ENCODE data around the gene ECT2L.

ECT2L gene

GRCh38 chr6:138787138-138787537, 8.7 kb upstream of the ECT2L start:
- H3K4me3 ChIP-seq (ENCODE audit: severe bottlenecking) = no peak overlapping the region
- no peak for TF ChIP-seq CTCF (IDR thresholded peaks at IDR 0.05; ENCODE audit: poor library complexity, severe bottlenecking)
- ATAC-seq (ENCODE audit: low read depth) (no peak), DNase-seq (ENCODE audit: low spot score) (no peak)
- peaks cover 9% of the 10 kb centered on the region; the same call in 1 of the 2 replicates for H3K36me3 ChIP-seq (ENCODE audit: low read depth)
- no peak overlapping the region for H3K27ac ChIP-seq (ENCODE audit: poor library complexity, severe bottlenecking)
- no peaks in the 10 kb centered on the region for H3K9me3 ChIP-seq (ENCODE audit: severe bottlenecking)
- no peaks in the 10 kb centered on the region for H3K4me1 ChIP-seq (ENCODE audit: insufficient read depth, poor library complexity, severe bottlenecking)
- no peaks in the 10 kb centered on the region for H3K27me3 ChIP-seq (ENCODE audit: insufficient read depth, poor library complexity, severe bottlenecking)

GRCh38 chr6:138796771-138797170, 884 bp downstream of the ECT2L start:
- TF ChIP-seq CTCF (IDR thresholded peaks at IDR 0.05; ENCODE audit: poor library complexity, severe bottlenecking) = no peak
- no peak for DNase-seq (ENCODE audit: low spot score)
- Histone ChIP-seq H3K36me3 (ENCODE audit: low read depth) (no peaks in the 10 kb centered on the region), H3K9me3 (ENCODE audit: severe bottlenecking) (no peaks in the 10 kb centered on the region), H3K27me3 (ENCODE audit: insufficient read depth, poor library complexity, severe bottlenecking) (no peaks in the 10 kb centered on the region), H3K4me3 (ENCODE audit: severe bottlenecking) (no peak overlapping the region), H3K27ac (ENCODE audit: poor library complexity, severe bottlenecking) (no peak overlapping the region), H3K4me1 (ENCODE audit: insufficient read depth, poor library complexity, severe bottlenecking) (no peaks in the 10 kb centered on the region)
- no peak for ATAC-seq (ENCODE audit: low read depth)

GRCh38 chr6:138797806-138798446, 2.0 kb downstream of the ECT2L start:
- no peaks in the 10 kb centered on the region for H3K36me3 ChIP-seq (ENCODE audit: low read depth)
- DNase-seq (ENCODE audit: low spot score) = no peak
- H3K4me3 ChIP-seq (ENCODE audit: severe bottlenecking) = no peak overlapping the region
- ATAC-seq (ENCODE audit: low read depth) = no peak
- H3K4me1 ChIP-seq (ENCODE audit: insufficient read depth, poor library complexity, severe bottlenecking) = no peaks in the 10 kb centered on the region
- TF ChIP-seq CTCF (IDR thresholded peaks at IDR 0.05; ENCODE audit: poor library complexity, severe bottlenecking) = no peak
- no peak overlapping the region for H3K27ac ChIP-seq (ENCODE audit: poor library complexity, severe bottlenecking)
- no peaks in the 10 kb centered on the region for H3K27me3 ChIP-seq (ENCODE audit: insufficient read depth, poor library complexity, severe bottlenecking)
- no peaks in the 10 kb centered on the region for H3K9me3 ChIP-seq (ENCODE audit: severe bottlenecking)

- Histone ChIP-seq H3K4me1 (ENCODE audit: insufficient read depth, poor library complexity, severe bottlenecking) (no peaks in the 10 kb centered on the region), H3K27me3 (ENCODE audit: insufficient read depth, poor library complexity, severe bottlenecking) (no peaks in the 10 kb centered on the region), H3K9me3 (ENCODE audit: severe bottlenecking) (no peaks in the 10 kb centered on the region), H3K36me3 (ENCODE audit: low read depth) (no peaks in the 10 kb centered on the region), H3K27ac (ENCODE audit: poor library complexity, severe bottlenecking) (no peak overlapping the region), H3K4me3 (ENCODE audit: severe bottlenecking) (no peak overlapping the region)
- no peak for DNase-seq (ENCODE audit: low spot score)
- no peak for TF ChIP-seq CTCF (IDR thresholded peaks at IDR 0.05; ENCODE audit: poor library complexity, severe bottlenecking)
- ATAC-seq (ENCODE audit: low read depth) = no peak
These were observed 4.7 kb downstream of the ECT2L start for GRCh38 chr6:138800377-138801150.

- H3K4me3 ChIP-seq (ENCODE audit: severe bottlenecking) = no peak overlapping the region
- no peaks in the 10 kb centered on the region for H3K36me3 ChIP-seq (ENCODE audit: low read depth)
- H3K27ac ChIP-seq (ENCODE audit: poor library complexity, severe bottlenecking) = no peak overlapping the region
- H3K9me3 ChIP-seq (ENCODE audit: severe bottlenecking) = no peaks in the 10 kb centered on the region
- ATAC-seq (ENCODE audit: low read depth) = no peak
- H3K4me1 ChIP-seq (ENCODE audit: insufficient read depth, poor library complexity, severe bottlenecking) = no peaks in the 10 kb centered on the region
- no peak for DNase-seq (ENCODE audit: low spot score)
- H3K27me3 ChIP-seq (ENCODE audit: insufficient read depth, poor library complexity, severe bottlenecking) = no peaks in the 10 kb centered on the region
- no peak for TF ChIP-seq CTCF (IDR thresholded peaks at IDR 0.05; ENCODE audit: poor library complexity, severe bottlenecking)
These were observed 7.4 kb downstream of the ECT2L start for GRCh38 chr6:138803331-138803730.

Measured in RWPE2 (cell line).